SU-DHL-6 (cell line): Measurements from ENCODE around the gene FOXI2.
A peak's percentile ranks its signal among the peaks of the same experiment; 100 is the strongest.

Experiments
- EZH2phosphoT487 ChIP-seq: fragments of 200-600 bp; sonication (generic), shearing (Covaris generic); conservative IDR thresholded peaks from 2 replicates; pipeline ENCODE4 v1.6.1; 2018; ENCODE audit warnings: mild to moderate bottlenecking, antibody characterized with exemption, low read length, moderate library complexity, mixed read lengths
- TF ChIP-seq, protein P1 (sequence below): fragments of 200-600 bp; sonication (generic); IDR thresholded peaks from one replicate; pipeline ENCODE4 v1.5.1; 2017; ENCODE audit warnings: antibody characterized with exemption, mild to moderate bottlenecking, low read length, moderate library complexity; ENCODE audit not compliant: insufficient read depth, poor library complexity, severe bottlenecking

- TF ChIP-seq, protein P1, sequence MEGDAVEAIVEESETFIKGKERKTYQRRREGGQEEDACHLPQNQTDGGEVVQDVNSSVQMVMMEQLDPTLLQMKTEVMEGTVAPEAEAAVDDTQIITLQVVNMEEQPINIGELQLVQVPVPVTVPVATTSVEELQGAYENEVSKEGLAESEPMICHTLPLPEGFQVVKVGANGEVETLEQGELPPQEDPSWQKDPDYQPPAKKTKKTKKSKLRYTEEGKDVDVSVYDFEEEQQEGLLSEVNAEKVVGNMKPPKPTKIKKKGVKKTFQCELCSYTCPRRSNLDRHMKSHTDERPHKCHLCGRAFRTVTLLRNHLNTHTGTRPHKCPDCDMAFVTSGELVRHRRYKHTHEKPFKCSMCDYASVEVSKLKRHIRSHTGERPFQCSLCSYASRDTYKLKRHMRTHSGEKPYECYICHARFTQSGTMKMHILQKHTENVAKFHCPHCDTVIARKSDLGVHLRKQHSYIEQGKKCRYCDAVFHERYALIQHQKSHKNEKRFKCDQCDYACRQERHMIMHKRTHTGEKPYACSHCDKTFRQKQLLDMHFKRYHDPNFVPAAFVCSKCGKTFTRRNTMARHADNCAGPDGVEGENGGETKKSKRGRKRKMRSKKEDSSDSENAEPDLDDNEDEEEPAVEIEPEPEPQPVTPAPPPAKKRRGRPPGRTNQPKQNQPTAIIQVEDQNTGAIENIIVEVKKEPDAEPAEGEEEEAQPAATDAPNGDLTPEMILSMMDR = peak; percentile 60
- no peak for TF ChIP-seq EZH2phosphoT487
These were observed 42.3 kb upstream of the FOXI2 start for GRCh38 chr10:127694580-127695193.
